ENCODE measurements around the gene EVC. TPM values are rescaled to one million over a fixed set of nuclear protein-coding genes. Genes with fewer than 3 reads are reported as not detected.

The EVC gene
- total and polyA plus RNA-seq, 2 of the 8 experiments (the other 6 are each of a cell fraction or from before 2014, with no cell fraction given), result 2.6 to 9.8 TPM

DNA sequence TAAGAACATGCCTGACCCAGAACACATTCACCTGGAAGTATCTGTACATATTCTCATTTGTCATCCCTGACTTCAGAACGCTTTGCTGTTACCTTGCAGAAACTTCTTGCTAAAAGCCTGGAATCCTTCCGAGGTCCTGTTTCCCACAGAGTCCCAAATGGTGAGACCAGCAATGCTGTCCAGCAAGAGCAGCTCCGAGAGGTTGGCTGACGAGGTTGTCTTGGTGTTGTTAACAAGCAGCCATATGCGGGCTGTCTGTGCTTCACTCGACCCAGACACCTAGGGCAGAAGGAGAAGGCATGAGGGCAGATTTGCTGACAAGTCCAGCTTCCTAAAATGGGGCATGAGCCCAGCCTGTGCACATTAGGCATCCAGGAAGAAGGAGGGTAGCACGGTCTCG, 21.9 kb upstream of the EVC start:
- Histone ChIP-seq H2AFZ (ENCODE audit: low read length) (no peak overlapping the region), H2BK120ac (replicated peaks; ENCODE audit: low read depth, low read length) (no peak overlapping the region), H3K27ac (ENCODE audit: low read depth, low read length) (no peak overlapping the region), H3K4me2 (ENCODE audit: insufficient read depth in 1 of 2, low read depth in 2 of 2, low read length in 2 of 2) (no peak overlapping the region), H3K79me1 (ENCODE audit: low read depth, low read length) (no peaks in the 10 kb centered on the region), H4K20me1 (replicated peaks in 1 of 2; ENCODE audit: control insufficient read depth in 1 of 2, insufficient read depth in 2 of 2, low read length in 2 of 2) (peaks cover 0 to 6% of the 10 kb centered on the region in 2 experiments), H2BK12ac (ENCODE audit: low read depth, low read length) (no peak overlapping the region), H3K56ac (replicated peaks; ENCODE audit: insufficient read length, low read depth, low read length) (no peak overlapping the region), H4K8ac (ENCODE audit: extremely low read depth, insufficient read depth, low read length) (no peak overlapping the region), H2BK20ac (ENCODE audit: low read length) (no peak overlapping the region), H3K14ac (ENCODE audit: insufficient read length) (no peak overlapping the region), H2BK5ac (ENCODE audit: low read depth, low read length) (no peak overlapping the region), H3K79me2 (ENCODE audit: control insufficient read depth in 1 of 2, insufficient read depth in 2 of 2, low read length in 2 of 2) (no peaks in the 10 kb centered on the region), H4K5ac (ENCODE audit: insufficient read length, low read depth, low read length) (no peak overlapping the region), H2AK5ac (ENCODE audit: low read depth, low read length) (no peak overlapping the region), H3K4ac (replicated peaks; ENCODE audit: insufficient read length, low read depth, low read length) (no peak overlapping the region), H3K27me3 (replicated peaks in 1 of 4; ENCODE audit: control insufficient read depth in 3 of 4, extremely low read depth in 1 of 4, insufficient read depth in 3 of 4, low read length in 3 of 4) (no peaks in the 10 kb centered on the region; a peak in 1 of 7 replicates), H4K91ac (replicated peaks; ENCODE audit: insufficient read length, low read length) (no peak overlapping the region), H3K9me3 (ENCODE audit: insufficient read depth in 2 of 2, low read depth in 1 of 2, low read length in 1 of 2) (no peaks in the 10 kb centered on the region), H3K23me2 (ENCODE audit: low read depth, low read length) (no peaks in the 10 kb centered on the region), H3K4me3 (ENCODE audit: extremely low read depth in 1 of 4, insufficient read depth in 2 of 4, low read depth in 3 of 4, low read length in 4 of 4) (no peak overlapping the region), H3K36me3 (ENCODE audit: control insufficient read depth in 2 of 4, insufficient read depth in 4 of 4, low read length in 3 of 4) (peaks cover 3 to 51% (median 11%) of the 10 kb centered on the region in 4 experiments; a peak in 6 of 8 replicates), H3K23ac (ENCODE audit: insufficient read length) (no peak overlapping the region), H3K9ac (replicated peaks in 1 of 4; ENCODE audit: extremely low read depth in 1 of 4, low read depth in 3 of 4, low read length in 3 of 4) (no peak overlapping the region), H3K4me1 (replicated peaks in 1 of 4; ENCODE audit: control insufficient read depth in 3 of 4, insufficient read depth in 4 of 4, low read length in 3 of 4) (no peaks in the 10 kb centered on the region), H3K18ac (ENCODE audit: extremely low read depth, low read length) (no peak overlapping the region), H2BK15ac (ENCODE audit: low read length) (no peak overlapping the region)
- CTCF ChIA-PET (ENCODE audit: partially characterized antibody), result interaction anchor here (1.0 to 1.6 kb wide), 3 partner anchors 12 to 50 kb away, joined by 3 read pairs; partner anchors contain the start of gene EVC
- no peak for DNase-seq (ENCODE audit: low read depth in 1 of 2, low spot score in 2 of 2)
- POLR2A ChIA-PET (ENCODE audit: partially characterized antibody), result no interaction called here
- FAIRE-seq, result no peak
- WGBS, 2 experiments (ENCODE audit: extremely low coverage in 1 of 2, insufficient coverage in 1 of 2, insufficient read length in 1 of 2, insufficient replicate concordance in 2 of 2, low coverage in 1 of 2, low lambda C conversion rate in 2 of 2, missing lambda C conversion rate in 1 of 2), result 95% methylated on average over 8 of the region's 8 CpGs; no CpG with 5 or more reads in 1 of the 2 experiments
- no peak for TF ChIP-seq RXRA (IDR thresholded peaks at IDR 0.05; ENCODE audit: insufficient read depth, low read depth, low read length)
- no peak for TF ChIP-seq RBBP5 (IDR thresholded peaks at IDR 0.05; ENCODE audit: borderline replicate concordance, low read depth, low read length)
- TF ChIP-seq, protein P1, sequence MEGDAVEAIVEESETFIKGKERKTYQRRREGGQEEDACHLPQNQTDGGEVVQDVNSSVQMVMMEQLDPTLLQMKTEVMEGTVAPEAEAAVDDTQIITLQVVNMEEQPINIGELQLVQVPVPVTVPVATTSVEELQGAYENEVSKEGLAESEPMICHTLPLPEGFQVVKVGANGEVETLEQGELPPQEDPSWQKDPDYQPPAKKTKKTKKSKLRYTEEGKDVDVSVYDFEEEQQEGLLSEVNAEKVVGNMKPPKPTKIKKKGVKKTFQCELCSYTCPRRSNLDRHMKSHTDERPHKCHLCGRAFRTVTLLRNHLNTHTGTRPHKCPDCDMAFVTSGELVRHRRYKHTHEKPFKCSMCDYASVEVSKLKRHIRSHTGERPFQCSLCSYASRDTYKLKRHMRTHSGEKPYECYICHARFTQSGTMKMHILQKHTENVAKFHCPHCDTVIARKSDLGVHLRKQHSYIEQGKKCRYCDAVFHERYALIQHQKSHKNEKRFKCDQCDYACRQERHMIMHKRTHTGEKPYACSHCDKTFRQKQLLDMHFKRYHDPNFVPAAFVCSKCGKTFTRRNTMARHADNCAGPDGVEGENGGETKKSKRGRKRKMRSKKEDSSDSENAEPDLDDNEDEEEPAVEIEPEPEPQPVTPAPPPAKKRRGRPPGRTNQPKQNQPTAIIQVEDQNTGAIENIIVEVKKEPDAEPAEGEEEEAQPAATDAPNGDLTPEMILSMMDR (IDR thresholded peaks at IDR 0.05; ENCODE audit: control extremely low read depth in 1 of 3, insufficient read depth in 1 of 3, low read depth in 1 of 3, low read length in 3 of 3), result no peak
- no peak for TF ChIP-seq MAFK (IDR thresholded peaks at IDR 0.05; ENCODE audit: low read depth, low read length)
- TF ChIP-seq, protein P2, sequence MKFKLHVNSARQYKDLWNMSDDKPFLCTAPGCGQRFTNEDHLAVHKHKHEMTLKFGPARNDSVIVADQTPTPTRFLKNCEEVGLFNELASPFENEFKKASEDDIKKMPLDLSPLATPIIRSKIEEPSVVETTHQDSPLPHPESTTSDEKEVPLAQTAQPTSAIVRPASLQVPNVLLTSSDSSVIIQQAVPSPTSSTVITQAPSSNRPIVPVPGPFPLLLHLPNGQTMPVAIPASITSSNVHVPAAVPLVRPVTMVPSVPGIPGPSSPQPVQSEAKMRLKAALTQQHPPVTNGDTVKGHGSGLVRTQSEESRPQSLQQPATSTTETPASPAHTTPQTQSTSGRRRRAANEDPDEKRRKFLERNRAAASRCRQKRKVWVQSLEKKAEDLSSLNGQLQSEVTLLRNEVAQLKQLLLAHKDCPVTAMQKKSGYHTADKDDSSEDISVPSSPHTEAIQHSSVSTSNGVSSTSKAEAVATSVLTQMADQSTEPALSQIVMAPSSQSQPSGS (IDR thresholded peaks at IDR 0.05; ENCODE audit: low read length), result no peak
- TF ChIP-seq SP1 (IDR thresholded peaks at IDR 0.05; ENCODE audit: low read depth, low read length), result no peak
- TF ChIP-seq, protein P3, sequence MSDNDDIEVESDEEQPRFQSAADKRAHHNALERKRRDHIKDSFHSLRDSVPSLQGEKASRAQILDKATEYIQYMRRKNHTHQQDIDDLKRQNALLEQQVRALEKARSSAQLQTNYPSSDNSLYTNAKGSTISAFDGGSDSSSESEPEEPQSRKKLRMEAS (IDR thresholded peaks at IDR 0.05), result no peak
- no peak for TF ChIP-seq SIRT6 (IDR thresholded peaks at IDR 0.05; ENCODE audit: low read length)
- no peak for TF ChIP-seq TEAD4 (IDR thresholded peaks at IDR 0.05; ENCODE audit: low read depth, low read length)
- no peak for TF ChIP-seq POU5F1 (IDR thresholded peaks at IDR 0.05; ENCODE audit: low read depth, low read length)

All from H1 (cell line).